HepG2 (cell line): Measurements from ENCODE around the gene RFX7. TPM values are rescaled to one million over a fixed set of nuclear protein-coding genes. Genes with fewer than 3 reads are reported as not detected.

Experiments
- ATAC-seq: fragments of 200-7000 bp; cut with Tn5 transposase; 3 replicates; pipeline ENCODE4 v1.9.1; 2020; ENCODE audit warnings: mild to moderate bottlenecking, moderate library complexity
- BruUV-seq: library from RNA; stranded (reverse); fragments of 400-500 nt; replicated peaks from 2 replicates; lab custom pipeline; 2021; lab: Mats Ljungman, UMichigan
- CTCF ChIA-PET: fragments of 300-600 bp; formaldehyde crosslinking; extraction: SDS; loops from one replicate; lab custom pipeline; 2021; ENCODE audit warnings: low total read pairs, inconsistent platforms, low intra/inter-chr PET ratio; lab: Yijun Ruan, JAX
- POLR2A ChIA-PET: fragments of 350-600 bp; sonication (Branson Sonifier 250); formaldehyde crosslinking; loops from one replicate; lab custom pipeline; 2020; ENCODE audit warnings: antibody characterized with exemption, inconsistent platforms; lab: Yijun Ruan, JAX
- DNase-seq: peaks from one replicate; pipeline ENCODE4 v3.0.0-alpha.2; 2015; ENCODE audit warnings: low spot score
- FAIRE-seq: peaks from 3 replicates; lab custom pipeline; 2011; peaks lifted over from hg19 to GRCh38; lab: Jason Lieb, UNC
- H2AFZ ChIP-seq: one replicate; pipeline ENCODE4 v1.6.1; 2011; ENCODE audit warnings: low read length, inconsistent platforms
- H3K27ac ChIP-seq: fragments of 300-600 bp; 3 replicates; pipeline ENCODE4 v1.8.0; 2011; ENCODE audit warnings: mixed run types, mild to moderate bottlenecking, mixed read lengths, low read length, inconsistent platforms; ENCODE audit not compliant: insufficient read depth; ENCODE audit errors: extremely low read length
- H3K27me3 ChIP-seq, 2 experiments: fragments of 200-600 bp in 1 of 2; 2 replicates in 1 of 2; 3 replicates in 1 of 2; pipeline versions ENCODE4 v1.6.0 to v1.8.0; 2011; ENCODE audit warnings: low read length in 2 of 2, mild to moderate bottlenecking in 2 of 2, moderate library complexity in 2 of 2, inconsistent platforms in 1 of 2; ENCODE audit not compliant: insufficient read depth in 2 of 2, control insufficient read depth in 1 of 2
- H3K36me3 ChIP-seq, 2 experiments: fragments of 200-600 bp in 1 of 2; replicated peaks in 1 of 2; 2 replicates in 1 of 2; 3 replicates in 1 of 2; pipeline versions ENCODE4 v1.5.1 to v1.8.0; 2011; ENCODE audit warnings: low read length in 2 of 2, inconsistent platforms in 1 of 2; ENCODE audit not compliant: insufficient read depth in 2 of 2, control insufficient read depth in 1 of 2
- H3K4me1 ChIP-seq: 2 replicates; pipeline ENCODE4 v1.5.1; 2012; ENCODE audit warnings: low read length, inconsistent platforms; ENCODE audit not compliant: insufficient read depth
- H3K4me2 ChIP-seq: 2 replicates; pipeline ENCODE4 v1.6.0; 2011; ENCODE audit warnings: low read depth, low read length, inconsistent platforms
- H3K4me3 ChIP-seq, 3 experiments: fragments of 200-600 bp in 1 of 3; sonication (generic), shearing (Covaris generic) in 1 of 3; replicated peaks in 1 of 3; 2 replicates each; pipeline ENCODE4 v1.5.1; 2011 to 2016; ENCODE audit warnings: low read length in 3 of 3, inconsistent platforms in 2 of 3, low read depth in 2 of 3, mild to moderate bottlenecking in 2 of 3, control low read depth in 1 of 3, mixed read lengths in 1 of 3; ENCODE audit not compliant: insufficient read depth in 1 of 3
- H3K79me2 ChIP-seq: one replicate; pipeline ENCODE4 v1.6.1; 2011; ENCODE audit warnings: low read length, inconsistent platforms; ENCODE audit not compliant: insufficient read depth
- H3K9ac ChIP-seq: 2 replicates; pipeline ENCODE4 v1.6.0; 2011; ENCODE audit warnings: mild to moderate bottlenecking, low read depth, low read length, inconsistent platforms; ENCODE audit not compliant: insufficient read depth
- H3K9me3 ChIP-seq: 2 replicates; pipeline ENCODE4 v1.5.1; 2012; ENCODE audit warnings: mild to moderate bottlenecking, low read length
- H4K20me1 ChIP-seq: 2 replicates; pipeline ENCODE4 v1.6.0; 2011; ENCODE audit warnings: inconsistent platforms, mild to moderate bottlenecking, low read length, moderate library complexity; ENCODE audit not compliant: insufficient read depth
- NR3C1 ChIP-seq: sonication (generic); formaldehyde crosslinking; IDR thresholded peaks from 2 replicates; pipeline ENCODE4 v1.4.0; 2020; ENCODE audit warnings: missing genetic modification reagents
- PHF21A ChIP-seq: sonication (generic); formaldehyde crosslinking; IDR thresholded peaks from 2 replicates; pipeline ENCODE4 v1.5.0; 2020; ENCODE audit warnings: mild to moderate bottlenecking, missing genetic modification reagents
- TMF1 ChIP-seq: sonication (generic); formaldehyde crosslinking; IDR thresholded peaks from 2 replicates; pipeline ENCODE4 v1.8.1; 2022; ENCODE audit warnings: low read depth, missing genetic modification reagents
- ZMAT3 ChIP-seq: sonication (generic); formaldehyde crosslinking; conservative IDR thresholded peaks from 2 replicates; pipeline ENCODE4 v1.7.0; 2021; ENCODE audit warnings: missing genetic modification reagents
- ZNF44 ChIP-seq: sonication (generic); formaldehyde crosslinking; IDR thresholded peaks from 2 replicates; pipeline ENCODE4 v1.5.1; 2020; ENCODE audit warnings: mild to moderate bottlenecking, missing genetic modification reagents
- ZNF749 ChIP-seq: sonication (generic); formaldehyde crosslinking; IDR thresholded peaks from 2 replicates; pipeline ENCODE4 v1.8.0; 2022; ENCODE audit warnings: mild to moderate bottlenecking, missing genetic modification reagents, moderate library complexity, borderline replicate concordance
- WGBS: methylation state at CpG from one replicate; pipeline ENCODE4 v1.1.6; 2017; ENCODE audit warnings: low lambda C conversion rate; 5-methylcytosine and 5-hydroxymethylcytosine counted together
- in situ Hi-C: cut with HindIII; loops from 2 replicates; pipeline ENCODE4 v1.10.0; 2017; ENCODE audit warnings: low pct_unique_long_range_greater_than_20kb; ENCODE audit not compliant: extremely low pct_ligation_motif_present
- intact Hi-C: fragments of 100-400 bp; cut with micrococcal nuclease; formaldehyde crosslinking; loops from one replicate; pipeline ENCODE4 v1.10.0; 2022; ENCODE audit not compliant: unreplicated experiment
- polyA plus RNA-seq, 8 experiments: library from polyadenylated mRNA; depleted of rRNA in 3 of 8; stranded (reverse) in 7 of 8; unstranded in 1 of 8; fragments of >200 nt; fragmentation: Illumina TruSeq in 4 of 8; extraction: Trizol in 4 of 8; gene quantifications; 2 replicates each; pipeline versions ENCODE4 v1.2.1 to v1.2.3, GENCODE V29; 2011 to 2016; ENCODE audit warnings: low read depth in 4 of 8, missing spikeins in 1 of 8, mixed read lengths in 1 of 8; ENCODE audit not compliant: insufficient read depth in 1 of 8
- total RNA-seq, 5 experiments: library from RNA; depleted of rRNA; stranded (reverse); fragments of >200 nt; fragmentation: Illumina TruSeq; extraction: Trizol; gene quantifications; 2 replicates each; pipeline ENCODE4 v1.2.3, GENCODE V29; 2016; ENCODE audit warnings: low read depth in 1 of 5
- TF ChIP-seq, protein P1 (sequence below): sonication (generic); formaldehyde crosslinking; conservative IDR thresholded peaks from 2 replicates; pipeline ENCODE4 v1.4.0; 2020; ENCODE audit warnings: missing genetic modification reagents

Gene RFX7
- total and polyA plus RNA-seq, 2 of the 13 experiments (the other 11 are each of a cell fraction or from before 2014, with no cell fraction given), result 8.5 to 10.4 TPM

GRCh38 chr15:56254265-56254664 lies 10.6 kb upstream of the RFX7 start:
- Histone ChIP-seq H3K4me2 (no peak overlapping the region), H3K9me3 (no peaks in the 10 kb centered on the region), H3K9ac (no peak overlapping the region), H3K4me1 (no peaks in the 10 kb centered on the region), H3K79me2 (no peaks in the 10 kb centered on the region), H2AFZ (no peak overlapping the region), H3K27ac (no peak overlapping the region), H3K27me3 (peaks cover 0 to 4% of the 10 kb centered on the region in 2 experiments; a peak in 1 of 5 replicates), H3K36me3 (no peaks in the 10 kb centered on the region), H3K4me3 (no peak overlapping the region), H4K20me1 (no peaks in the 10 kb centered on the region)
- no TSS peak for BruUV-seq
- TF ChIP-seq ZNF749 (CRISPR knock-in tag), result no peak
- no peak for TF ChIP-seq ZNF44 (CRISPR knock-in tag)
- TF ChIP-seq ZMAT3 (CRISPR knock-in tag), result no peak
- TF ChIP-seq, protein P1, sequence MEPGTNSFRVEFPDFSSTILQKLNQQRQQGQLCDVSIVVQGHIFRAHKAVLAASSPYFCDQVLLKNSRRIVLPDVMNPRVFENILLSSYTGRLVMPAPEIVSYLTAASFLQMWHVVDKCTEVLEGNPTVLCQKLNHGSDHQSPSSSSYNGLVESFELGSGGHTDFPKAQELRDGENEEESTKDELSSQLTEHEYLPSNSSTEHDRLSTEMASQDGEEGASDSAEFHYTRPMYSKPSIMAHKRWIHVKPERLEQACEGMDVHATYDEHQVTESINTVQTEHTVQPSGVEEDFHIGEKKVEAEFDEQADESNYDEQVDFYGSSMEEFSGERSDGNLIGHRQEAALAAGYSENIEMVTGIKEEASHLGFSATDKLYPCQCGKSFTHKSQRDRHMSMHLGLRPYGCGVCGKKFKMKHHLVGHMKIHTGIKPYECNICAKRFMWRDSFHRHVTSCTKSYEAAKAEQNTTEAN (CRISPR knock-in tag), result no peak
- POLR2A ChIA-PET, result no interaction called here
- CTCF ChIA-PET, result no interaction called here
- FAIRE-seq (no peak), DNase-seq (no peak), ATAC-seq (no peak)
- intact Hi-C loops (no loop called here), in situ Hi-C loops (no loop called here)

DNA sequence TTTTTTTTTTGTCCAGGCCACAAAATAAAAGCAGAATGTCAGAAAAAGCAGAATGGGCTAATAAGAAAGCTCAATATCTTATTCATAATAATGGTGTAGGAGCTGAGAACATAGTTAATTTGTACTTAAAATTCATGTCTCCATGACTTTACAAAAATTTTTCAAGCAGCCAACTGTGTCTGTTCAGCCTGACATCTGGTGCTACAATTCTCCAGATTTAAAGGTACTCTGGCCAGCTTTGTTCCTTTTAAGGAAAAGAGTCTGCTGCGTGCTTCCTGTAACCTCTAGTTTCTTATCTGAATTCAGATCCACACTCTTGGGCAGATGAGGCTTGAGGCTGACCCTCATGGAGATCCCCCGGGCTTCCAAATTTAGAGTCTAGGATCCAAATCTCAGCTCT lies 8.7 kb upstream of the RFX7 start:
- no peaks in the 10 kb centered on the region for H3K36me3 ChIP-seq
- ChIA-PET CTCF (no interaction called here), POLR2A (no interaction called here)
- H3K4me2 ChIP-seq, result no peak overlapping the region
- no peaks in the 10 kb centered on the region for H3K79me2 ChIP-seq
- in situ Hi-C loops, result no loop called here
- no peak for FAIRE-seq
- H3K27me3 ChIP-seq, result peaks cover 0 to 4% of the 10 kb centered on the region in 2 experiments; a peak in 1 of 5 replicates
- intact Hi-C loops, result no loop called here
- no peak overlapping the region for H3K4me3 ChIP-seq
- DNase-seq, result no peak
- BruUV-seq, result no TSS peak
- no peaks in the 10 kb centered on the region for H3K9me3 ChIP-seq
- no peak for ATAC-seq
- no peak overlapping the region for H3K9ac ChIP-seq
- no peak for TF ChIP-seq NR3C1 (CRISPR knock-in tag)
- no peak for TF ChIP-seq PHF21A (CRISPR knock-in tag)
- TF ChIP-seq TMF1 (CRISPR knock-in tag), result no peak
- 7% methylated on average over 2 of the region's 2 CpGs for WGBS
- no peaks in the 10 kb centered on the region for H4K20me1 ChIP-seq
- H3K27ac ChIP-seq, result no peak overlapping the region
- peaks cover 7% of the 10 kb centered on the region; the same call in 1 of the 2 replicates for H3K4me1 ChIP-seq
- no peak overlapping the region for H2AFZ ChIP-seq
